CD1c-positive myeloid dendritic cell (primary cell): ENCODE data around the gene SHE.
A peak's percentile ranks its signal among the peaks of the same experiment; 100 is the strongest.
"Not testable (repeated sequence)": the region's sequence is repeated elsewhere in the genome, so short reads cannot be mapped to it uniquely, and the experiment has no call there.

ENCODE experiments used
- DNase-seq: peaks from one replicate; pipeline ENCODE4 v3.0.0-alpha.2; 2016; ENCODE audit errors: extremely low spot score

Gene SHE

GRCh38 chr1:154502066-154502743, at the start of gene SHE, which contains the start of gene TDRD10:
SHE (minus strand) TSS chr1:154502412; CDS start chr1:154502026, 386 bp downstream.
TDRD10 (plus strand) TSS chr1:154502219; CDS start chr1:154506904, 4,685 bp downstream.
- DNase-seq = no peak

DNA sequence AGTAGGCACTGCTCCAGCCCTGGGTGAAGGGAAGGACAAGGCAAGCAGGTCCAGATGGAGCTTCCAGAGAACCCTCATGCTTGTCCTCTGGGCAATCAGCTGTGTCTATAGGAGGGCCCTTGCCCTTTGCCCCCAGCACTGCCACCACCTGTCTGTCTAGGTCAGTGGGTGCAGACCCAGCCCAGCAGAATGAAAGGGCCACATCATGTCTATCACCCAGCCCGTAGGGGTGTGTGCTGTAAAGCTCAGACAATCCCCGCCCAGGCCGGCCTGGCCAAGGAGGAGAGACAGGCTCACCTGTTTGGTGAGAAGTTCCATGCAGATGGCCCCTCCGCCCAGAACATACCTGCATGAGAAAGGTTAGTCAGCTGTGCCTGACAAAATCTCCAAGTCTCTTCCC, 49.3 kb upstream of the SHE start:
- DNase-seq = no peak

GRCh38 chr1:154550657-154551056, 48.4 kb upstream of the SHE start:
- DNase-seq = no peak

GRCh38 chr1:154550070-154550469, 47.9 kb upstream of the SHE start:
- DNase-seq = no peak

DNA sequence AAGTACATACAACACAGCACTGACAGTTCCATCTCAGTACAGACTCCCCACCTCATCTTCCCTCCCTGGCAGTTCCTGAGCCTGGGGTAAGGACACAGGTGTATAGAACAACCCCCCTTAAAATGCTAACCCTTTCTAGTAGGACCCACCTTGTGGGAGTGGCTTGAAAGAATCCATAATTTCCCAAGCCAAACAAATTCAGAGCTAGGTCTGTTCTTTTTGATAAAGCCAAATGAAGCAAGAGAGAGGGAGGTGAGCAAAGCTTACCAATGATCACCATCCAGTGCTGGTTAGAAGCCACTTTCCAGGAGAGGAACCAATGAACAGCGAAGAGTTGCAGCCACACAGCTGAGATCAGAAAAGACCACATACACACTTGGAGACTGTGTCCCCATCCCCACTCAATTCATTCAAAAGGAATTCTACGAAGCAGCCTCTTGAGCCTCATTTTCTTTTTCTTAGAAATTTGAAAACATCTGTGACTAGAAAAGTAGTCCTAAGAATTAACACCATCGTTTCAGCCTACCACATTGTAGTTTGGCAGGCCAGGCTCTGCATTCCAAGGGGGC, 47.1 kb upstream of the SHE start:
- no peak for DNase-seq

DNA sequence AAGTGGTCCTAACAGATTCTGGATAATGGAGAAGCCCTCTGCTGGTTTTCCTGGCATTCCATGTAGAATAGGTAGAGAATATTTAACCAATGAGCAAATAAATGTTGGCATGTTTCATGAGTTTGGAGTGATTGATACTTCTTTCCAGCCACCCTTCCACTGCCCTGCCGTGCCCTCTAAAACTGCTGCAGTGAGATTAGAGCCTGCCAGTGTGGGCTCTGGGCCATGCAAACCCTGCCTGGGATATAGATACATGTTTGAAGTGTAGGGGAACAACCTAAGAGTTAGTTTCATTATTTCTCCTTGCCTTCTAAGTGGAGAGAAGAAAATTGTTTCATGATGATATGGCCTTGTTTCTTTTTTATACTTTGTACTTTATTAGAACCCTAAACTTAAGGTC, 45.8 kb upstream of the SHE start:
- no peak for DNase-seq

DNA sequence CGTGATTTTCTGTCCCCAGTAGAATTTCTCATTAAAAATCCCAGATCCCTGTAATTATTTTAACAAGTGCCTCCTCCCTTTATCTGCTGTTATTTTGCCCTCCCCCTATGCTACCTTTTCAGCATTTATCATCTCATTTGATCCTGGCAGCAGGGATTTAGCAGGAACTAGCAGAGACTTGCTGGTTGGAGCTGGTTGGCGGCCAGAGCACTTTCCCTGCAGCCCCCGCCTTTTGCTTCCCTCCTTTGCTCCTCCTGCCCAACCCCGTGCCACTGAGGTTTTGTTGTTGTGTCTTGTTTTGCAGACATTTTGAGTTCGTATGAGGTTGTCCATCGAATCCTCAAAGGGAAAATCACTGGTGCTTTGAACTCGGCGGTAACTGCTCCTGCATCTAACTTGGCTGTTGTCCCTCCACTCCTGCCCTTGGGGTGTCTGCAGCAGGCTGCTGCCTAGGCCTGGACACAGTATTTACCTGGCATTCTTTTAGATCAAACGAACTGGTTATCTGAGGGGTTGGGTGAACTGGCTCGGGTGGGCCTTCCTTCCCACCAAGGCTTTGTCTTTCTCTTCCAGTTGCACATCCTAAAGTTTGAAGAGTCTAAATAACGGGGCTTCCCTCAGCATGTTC, 45.0 kb upstream of the SHE start:
- no peak for DNase-seq

GRCh38 chr1:154546264-154547063, 44.3 kb upstream of the SHE start:
- peak; percentile 70 for DNase-seq

- DNase-seq = no peak
Measured at GRCh38 chr1:154541231-154541630, 39.0 kb upstream of the SHE start.

DNA sequence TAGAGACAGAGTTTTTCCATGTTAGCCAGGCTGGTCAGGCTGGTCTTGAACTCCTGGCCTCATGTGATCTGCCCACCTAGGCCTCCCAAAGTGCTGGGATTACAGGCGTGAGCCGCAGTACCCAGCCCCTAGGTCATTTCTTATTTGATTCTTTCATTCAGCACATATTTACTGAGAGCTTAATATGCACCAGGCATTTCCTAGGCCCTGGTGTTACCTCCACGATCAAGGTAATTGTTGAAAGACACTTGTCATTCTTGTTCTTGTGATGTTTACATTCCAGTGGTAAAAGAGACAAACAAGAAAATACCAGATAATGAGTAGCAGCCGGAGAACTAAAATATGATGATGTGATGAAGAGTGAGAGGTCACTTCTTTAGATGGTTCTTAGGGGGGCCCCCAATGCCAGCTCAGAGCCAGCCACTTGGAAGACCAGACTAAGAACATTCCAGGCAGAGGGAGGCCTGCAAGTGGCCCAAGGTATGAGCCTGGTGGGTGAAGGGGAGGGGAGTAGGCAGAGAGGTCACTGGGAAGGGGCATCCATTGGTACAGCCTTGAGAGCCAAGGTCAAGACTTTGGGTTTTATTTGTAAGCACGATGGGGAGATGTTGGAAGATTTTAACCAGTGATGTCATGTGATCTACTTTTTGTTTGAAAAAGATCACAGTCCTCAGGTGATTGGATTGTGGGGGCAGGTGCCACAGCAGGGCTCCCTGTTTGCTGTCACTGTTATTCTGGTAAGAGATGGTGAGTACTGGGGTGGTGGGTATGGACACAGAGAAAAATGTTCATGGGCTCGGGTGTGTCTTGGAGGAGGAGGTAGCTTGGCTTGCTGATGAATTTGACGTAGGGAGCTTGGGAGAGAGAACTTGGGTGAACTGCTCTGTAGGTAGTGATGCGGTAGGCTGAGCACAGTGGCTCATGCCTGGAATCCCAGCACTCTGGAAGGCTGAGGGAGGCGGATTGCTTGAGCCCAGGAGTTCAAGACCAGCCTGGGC, 37.6 kb upstream of the SHE start:
- DNase-seq = no peak

GRCh38 chr1:154536570-154536969, 34.4 kb upstream of the SHE start:
- DNase-seq = no peak

GRCh38 chr1:154533952-154534844, 32.0 kb upstream of the SHE start:
- no peak for DNase-seq

GRCh38 chr1:154531950-154532349, 29.7 kb upstream of the SHE start:
- DNase-seq = not testable (repeated sequence)

- DNase-seq = no peak
Measured at GRCh38 chr1:154529308-154529707, 27.1 kb upstream of the SHE start.

DNA sequence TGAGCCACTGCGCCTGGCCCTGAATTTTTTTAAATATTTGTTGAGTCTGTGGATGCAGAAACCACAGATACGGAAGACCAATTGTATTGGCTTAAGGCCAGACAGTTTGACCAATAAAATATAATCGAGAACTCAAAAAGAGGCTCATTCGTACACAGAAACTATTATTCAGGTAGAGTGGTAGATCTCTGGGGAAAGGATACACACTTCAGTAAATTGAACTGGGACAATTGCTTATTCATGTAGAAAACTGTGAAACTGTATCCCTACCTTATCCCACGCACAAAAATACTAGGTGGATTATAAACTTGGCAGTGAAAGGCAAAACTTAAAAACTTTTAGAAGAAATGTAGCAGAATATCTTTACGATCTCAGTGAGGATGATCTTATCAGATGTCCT, 25.0 kb upstream of the SHE start:
- DNase-seq = no peak

DNA sequence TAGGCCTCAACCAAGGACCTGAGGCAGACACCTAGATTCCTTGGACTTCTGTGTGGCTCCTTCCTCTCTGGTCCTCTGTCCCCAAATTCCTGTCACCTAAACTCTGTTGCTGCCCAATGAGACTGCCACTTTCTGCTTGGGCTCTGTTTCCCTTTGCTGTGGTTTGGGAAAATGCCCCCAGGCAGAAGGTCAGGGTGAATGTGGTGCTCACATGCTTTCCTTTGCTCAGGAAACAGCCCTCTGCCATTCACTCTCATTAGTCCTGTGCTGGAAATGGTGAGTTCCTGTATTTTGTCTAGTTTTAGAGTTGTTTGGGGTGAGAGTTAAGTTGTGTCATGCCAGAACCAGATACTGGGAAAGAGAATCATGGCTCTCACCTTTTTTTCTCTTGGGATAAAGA, 22.7 kb upstream of the SHE start:
- DNase-seq = no peak

GRCh38 chr1:154521695-154522094, 19.5 kb upstream of the SHE start:
- DNase-seq = no peak

DNA sequence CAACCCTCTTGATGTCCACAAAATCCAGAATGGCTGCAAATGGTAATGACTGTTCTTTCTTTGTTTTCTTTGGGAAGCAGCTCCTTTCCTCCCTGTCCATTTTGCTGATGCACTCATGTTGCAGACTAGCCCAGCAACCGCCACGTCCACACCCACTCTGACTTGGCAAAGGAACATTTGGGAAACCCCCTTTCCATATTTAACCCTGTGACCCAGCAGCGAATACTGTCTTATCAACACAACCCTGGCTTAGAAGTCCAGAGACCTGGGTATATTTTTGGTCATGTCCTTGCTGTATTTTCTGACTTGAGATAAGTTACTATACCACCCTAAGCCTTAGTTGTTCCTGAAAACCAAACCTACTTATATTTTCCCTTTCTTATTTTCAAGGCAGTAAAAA, 18.1 kb upstream of the SHE start:
- DNase-seq = peak; percentile 9

GRCh38 chr1:154519591-154519991, 17.4 kb upstream of the SHE start:
- DNase-seq = no peak

DNA sequence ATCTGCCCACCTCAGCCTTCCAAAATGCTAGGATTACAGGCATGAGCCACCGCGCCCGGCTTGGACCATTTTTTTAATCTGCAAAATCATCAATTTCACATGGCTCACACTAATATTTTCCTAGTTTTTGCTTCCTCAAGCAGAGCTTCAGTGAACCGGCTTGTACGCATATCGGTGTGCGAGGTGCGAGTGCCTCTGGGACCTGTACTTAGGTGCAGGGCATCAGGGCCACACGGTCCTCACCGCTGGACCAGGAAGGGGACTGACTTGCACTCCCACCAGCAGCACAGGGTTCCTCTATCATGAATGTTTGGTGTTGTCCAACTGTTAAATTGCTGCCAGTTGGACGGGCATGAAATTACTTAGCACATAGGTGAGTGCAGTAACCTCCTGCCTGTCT, 15.4 kb upstream of the SHE start:
- DNase-seq = no peak
